Measurements from ENCODE around the gene MBNL1. TPM values are rescaled to one million over a fixed set of nuclear protein-coding genes. Genes with fewer than 3 reads are reported as not detected.
A peak's percentile ranks its signal among the peaks of the same experiment; 100 is the strongest.

Gene MBNL1
- total and polyA plus RNA-seq, 3 experiments from 2014 or later = 303 to 391 (median 386) TPM

- Mint-ChIP-seq H3K27ac (peak overlapping the region; percentile 66 to 89 (median 84)), H3K36me3 (peaks cover under 1 to 18% (median 4%) of the 10 kb centered on the region in 3 donors), H3K4me3 (peak overlapping the region; percentile 4 to 87 (median 65)), H3K4me1 (peaks cover 82 to 98% (median 95%) of the 10 kb centered on the region in 3 donors), H3K9me3 (no peaks in the 10 kb centered on the region), H3K27me3 (no peaks in the 10 kb centered on the region)
- POLR2A ChIA-PET = interaction anchor here (0.5 to 2.3 kb wide), 3 partner anchors 11 to 29 kb away, joined by 3 to 7 read pairs (median 4); no protein-coding TSS in a partner anchor
- Histone ChIP-seq H3K27ac (ENCODE audit: low read depth, low read length) (no peak overlapping the region), H3K4me1 (ENCODE audit: insufficient read depth, low read length) (peaks cover 79% of the 10 kb centered on the region), H3K4me3 (ENCODE audit: low read length) (no peak overlapping the region), H3K36me3 (ENCODE audit: insufficient read depth, low read length) (no peaks in the 10 kb centered on the region), H3K27me3 (ENCODE audit: insufficient read depth, low read length, poor library complexity, severe bottlenecking) (no peaks in the 10 kb centered on the region), H3K9me3 (ENCODE audit: low read length) (no peaks in the 10 kb centered on the region)
- no peak for DNase-seq
- CTCF ChIA-PET = interaction anchor here (0.6 to 1.6 kb wide), 4 partner anchors 9 to 154 kb away, joined by 3 read pairs; no protein-coding TSS in a partner anchor
These were observed 22.9 kb downstream of the MBNL1 start for GRCh38 chr3:152291649-152292066.

DNA sequence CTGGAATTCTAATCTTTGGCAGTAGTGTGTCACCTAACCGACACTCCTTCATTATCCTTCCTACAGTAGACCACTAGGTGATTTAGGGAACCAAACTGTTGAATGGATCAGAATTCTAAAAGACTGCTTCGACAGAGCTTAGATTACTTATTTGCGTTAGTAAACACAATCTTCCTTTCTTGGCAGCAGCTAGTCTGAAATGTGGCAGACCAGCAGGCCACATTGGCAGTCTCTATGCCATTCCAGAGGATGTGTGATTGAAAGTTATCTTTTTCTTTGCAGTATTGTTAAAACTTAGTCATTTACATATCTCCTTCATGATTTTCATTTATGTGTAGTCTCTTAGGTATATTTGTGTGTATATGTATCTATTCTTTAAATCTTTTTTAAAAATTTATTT, 23.6 kb downstream of the MBNL1 start:
- Mint-ChIP-seq H3K27me3 (no peaks in the 10 kb centered on the region), H3K36me3 (peaks cover 4 to 21% (median 6%) of the 10 kb centered on the region in 3 donors), H3K4me3 (peak overlapping the region in 5 of 7 donors; percentile 42 to 87 (median 65)), H3K27ac (peak overlapping the region in 6 of 8 donors; percentile 24 to 89 (median 79)), H3K4me1 (peaks cover 85 to 97% (median 93%) of the 10 kb centered on the region in 3 donors), H3K9me3 (no peaks in the 10 kb centered on the region)
- H3K9me3 ChIP-seq (ENCODE audit: low read length) = no peaks in the 10 kb centered on the region
- H3K4me1 ChIP-seq (ENCODE audit: insufficient read depth, low read length) = peaks cover 79% of the 10 kb centered on the region
- no peaks in the 10 kb centered on the region for H3K36me3 ChIP-seq (ENCODE audit: insufficient read depth, low read length)
- no peak overlapping the region for H3K4me3 ChIP-seq (ENCODE audit: low read length)
- no peak overlapping the region for H3K27ac ChIP-seq (ENCODE audit: low read depth, low read length)
- ChIA-PET CTCF (interaction anchor here (0.6 to 1.2 kb wide), 3 partner anchors 78 to 153 kb away, joined by 3 read pairs; no protein-coding TSS in a partner anchor), POLR2A (interaction anchor here (2.3 kb wide), 1 partner anchor 12 kb away, joined by 7 read pairs; no protein-coding TSS in a partner anchor)
- no peak for DNase-seq
- no peaks in the 10 kb centered on the region for H3K27me3 ChIP-seq (ENCODE audit: insufficient read depth, low read length, poor library complexity, severe bottlenecking)

DNA sequence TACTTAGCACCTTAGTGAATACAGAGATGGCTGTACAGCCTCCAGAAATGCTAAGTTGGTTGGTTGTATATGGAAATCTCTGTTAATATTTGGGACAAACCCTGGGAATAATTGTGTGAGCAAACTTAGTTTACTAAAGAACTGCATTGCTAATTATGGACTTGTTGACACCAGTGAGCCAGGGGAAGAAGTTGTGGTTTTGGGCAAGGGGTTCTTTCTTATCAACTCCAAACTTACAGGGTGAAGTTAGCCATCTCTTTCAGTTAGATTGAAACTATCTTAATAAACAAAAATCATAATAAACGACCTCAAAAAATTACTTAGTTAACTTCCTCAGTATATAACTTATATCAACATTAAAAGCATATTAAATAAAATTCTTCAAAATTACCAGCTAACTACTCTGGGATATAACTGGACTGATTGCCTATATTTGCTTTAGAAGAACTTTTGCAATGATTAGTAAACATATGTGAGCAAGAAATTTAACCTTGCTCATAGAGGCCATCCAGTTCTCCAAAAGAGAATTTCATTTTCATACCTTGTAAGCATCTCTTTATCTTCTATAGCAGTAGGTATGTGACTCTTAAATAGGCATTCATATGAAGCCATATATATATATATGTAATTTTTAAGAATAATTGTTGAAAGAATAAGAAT, 24.7 kb downstream of the MBNL1 start:
- H3K4me1 ChIP-seq (ENCODE audit: insufficient read depth, low read length) = peaks cover 79% of the 10 kb centered on the region
- H3K9me3 ChIP-seq (ENCODE audit: low read length) = no peaks in the 10 kb centered on the region
- H3K27me3 Mint-ChIP-seq = no peaks in the 10 kb centered on the region
- CTCF ChIA-PET = no interaction called here
- no peak for DNase-seq
- H3K27ac Mint-ChIP-seq = peak overlapping the region in 7 of 8 donors; percentile 11 to 76 (median 43)
- H3K27ac ChIP-seq (ENCODE audit: low read depth, low read length) = no peak overlapping the region
- peaks cover 85 to 94% (median 91%) of the 10 kb centered on the region in 3 donors for H3K4me1 Mint-ChIP-seq
- peaks cover 4 to 25% (median 6%) of the 10 kb centered on the region in 3 donors for H3K36me3 Mint-ChIP-seq
- H3K27me3 ChIP-seq (ENCODE audit: insufficient read depth, low read length, poor library complexity, severe bottlenecking) = no peaks in the 10 kb centered on the region
- POLR2A ChIA-PET = no interaction called here
- no peaks in the 10 kb centered on the region for H3K36me3 ChIP-seq (ENCODE audit: insufficient read depth, low read length)
- H3K4me3 Mint-ChIP-seq = peak overlapping the region in 6 of 7 donors; percentile 26 to 71 (median 47)
- no peaks in the 10 kb centered on the region for H3K9me3 Mint-ChIP-seq
- peak overlapping the region; percentile 40 for H3K4me3 ChIP-seq (ENCODE audit: low read length)

DNA sequence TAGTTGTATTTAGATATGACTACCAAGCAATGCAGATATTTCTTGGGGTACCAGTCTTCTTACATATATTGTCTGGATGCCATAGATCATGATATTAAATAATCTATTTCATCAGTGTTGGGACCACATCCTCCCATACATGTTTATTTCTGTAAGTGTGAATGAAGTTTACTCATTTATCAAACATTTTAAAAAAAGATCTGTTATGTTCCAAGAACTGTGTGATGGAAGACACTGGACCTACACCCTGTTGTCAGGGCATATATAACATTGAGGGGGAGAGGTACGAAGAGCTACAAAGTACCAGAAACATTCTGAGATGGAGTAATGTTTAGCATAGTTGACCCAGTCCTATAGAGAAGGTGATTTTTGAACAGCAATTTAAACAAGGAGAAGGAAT, 26.6 kb downstream of the MBNL1 start:
- peak overlapping the region; percentile 61 to 92 (median 81) for H3K27ac Mint-ChIP-seq
- peak overlapping the region; percentile 36 to 71 (median 68) for H3K4me3 Mint-ChIP-seq
- H3K4me1 ChIP-seq (ENCODE audit: insufficient read depth, low read length) = peaks cover 85% of the 10 kb centered on the region
- no peak overlapping the region for H3K4me3 ChIP-seq (ENCODE audit: low read length)
- H3K9me3 ChIP-seq (ENCODE audit: low read length) = no peaks in the 10 kb centered on the region
- H3K36me3 ChIP-seq (ENCODE audit: insufficient read depth, low read length) = peaks cover 15% of the 10 kb centered on the region
- DNase-seq = peak in 1 of 5 donors; percentile 33
- H3K27ac ChIP-seq (ENCODE audit: low read depth, low read length) = no peak overlapping the region
- peaks cover 86 to 94% (median 91%) of the 10 kb centered on the region in 3 donors for H3K4me1 Mint-ChIP-seq
- H3K27me3 ChIP-seq (ENCODE audit: insufficient read depth, low read length, poor library complexity, severe bottlenecking) = no peaks in the 10 kb centered on the region
- H3K36me3 Mint-ChIP-seq = peaks cover 11 to 43% (median 17%) of the 10 kb centered on the region in 3 donors
- no peaks in the 10 kb centered on the region for H3K27me3 Mint-ChIP-seq
- no peaks in the 10 kb centered on the region for H3K9me3 Mint-ChIP-seq
- ChIA-PET CTCF (interaction anchor here (0.8 kb wide), 1 partner anchor 28 kb away, joined by 3 read pairs; no protein-coding TSS in a partner anchor), POLR2A (no interaction called here)

- Histone ChIP-seq H3K27ac (ENCODE audit: low read depth, low read length) (no peak overlapping the region), H3K4me1 (ENCODE audit: insufficient read depth, low read length) (peaks cover 85% of the 10 kb centered on the region)
These were observed 27.1 kb downstream of the MBNL1 start for GRCh38 chr3:152295806-152296205.

GRCh38 chr3:152296382-152296781, 27.7 kb downstream of the MBNL1 start:
- Histone ChIP-seq H3K4me3 (ENCODE audit: low read length) (no peak overlapping the region), H3K4me1 (ENCODE audit: insufficient read depth, low read length) (peaks cover 88% of the 10 kb centered on the region), H3K27me3 (ENCODE audit: insufficient read depth, low read length, poor library complexity, severe bottlenecking) (no peaks in the 10 kb centered on the region), H3K27ac (ENCODE audit: low read depth, low read length) (no peak overlapping the region), H3K9me3 (ENCODE audit: low read length) (no peaks in the 10 kb centered on the region), H3K36me3 (ENCODE audit: insufficient read depth, low read length) (peaks cover 18% of the 10 kb centered on the region)
- no peaks in the 10 kb centered on the region for H3K27me3 Mint-ChIP-seq
- H3K4me1 Mint-ChIP-seq = peaks cover 87 to 94% (median 91%) of the 10 kb centered on the region in 3 donors
- ChIA-PET CTCF (interaction anchor here (1.4 kb wide), 1 partner anchor 11 kb away, joined by 4 read pairs; no protein-coding TSS in a partner anchor), POLR2A (no interaction called here)
- peak overlapping the region; percentile 61 to 92 (median 81) for H3K27ac Mint-ChIP-seq
- DNase-seq = no peak
- no peaks in the 10 kb centered on the region for H3K9me3 Mint-ChIP-seq
- H3K36me3 Mint-ChIP-seq = peaks cover 14 to 47% (median 22%) of the 10 kb centered on the region in 3 donors
- H3K4me3 Mint-ChIP-seq = peak overlapping the region; percentile 36 to 71 (median 68)

More at GRCh38 chr3:152295806-152296205, 27.1 kb downstream of the MBNL1 start:
- peaks cover 86 to 94% (median 91%) of the 10 kb centered on the region in 3 donors for H3K4me1 Mint-ChIP-seq
- no peaks in the 10 kb centered on the region for H3K27me3 Mint-ChIP-seq
- H3K4me3 Mint-ChIP-seq = peak overlapping the region; percentile 36 to 71 (median 68)
- H3K36me3 Mint-ChIP-seq = peaks cover 14 to 44% (median 19%) of the 10 kb centered on the region in 3 donors
- CTCF ChIA-PET = interaction anchor here (0.8 kb wide), 1 partner anchor 28 kb away, joined by 3 read pairs; no protein-coding TSS in a partner anchor
- no peak for DNase-seq
- Histone ChIP-seq H3K36me3 (ENCODE audit: insufficient read depth, low read length) (peaks cover 18% of the 10 kb centered on the region), H3K9me3 (ENCODE audit: low read length) (no peaks in the 10 kb centered on the region), H3K4me3 (ENCODE audit: low read length) (no peak overlapping the region), H3K27me3 (ENCODE audit: insufficient read depth, low read length, poor library complexity, severe bottlenecking) (no peaks in the 10 kb centered on the region)
- POLR2A ChIA-PET = no interaction called here
- no peaks in the 10 kb centered on the region for H3K9me3 Mint-ChIP-seq
- peak overlapping the region; percentile 61 to 92 (median 81) for H3K27ac Mint-ChIP-seq

GRCh38 chr3:152296971-152297370, 28.2 kb downstream of the MBNL1 start:
- ChIA-PET CTCF (interaction anchor here (1.1 to 1.4 kb wide), 2 partner anchors 12 kb away, joined by 3 to 4 read pairs; no protein-coding TSS in a partner anchor), POLR2A (no interaction called here)
- H3K4me1 Mint-ChIP-seq = peaks cover 87 to 94% (median 91%) of the 10 kb centered on the region in 3 donors
- Histone ChIP-seq H3K27ac (ENCODE audit: low read depth, low read length) (no peak overlapping the region), H3K4me3 (ENCODE audit: low read length) (no peak overlapping the region), H3K36me3 (ENCODE audit: insufficient read depth, low read length) (peaks cover 18% of the 10 kb centered on the region), H3K9me3 (ENCODE audit: low read length) (no peaks in the 10 kb centered on the region), H3K27me3 (ENCODE audit: insufficient read depth, low read length, poor library complexity, severe bottlenecking) (no peaks in the 10 kb centered on the region), H3K4me1 (ENCODE audit: insufficient read depth, low read length) (peaks cover 88% of the 10 kb centered on the region)
- H3K27ac Mint-ChIP-seq = peak overlapping the region; percentile 15 to 95 (median 78)
- H3K36me3 Mint-ChIP-seq = peaks cover 14 to 49% (median 23%) of the 10 kb centered on the region in 3 donors
- H3K4me3 Mint-ChIP-seq = peak overlapping the region; percentile 14 to 74 (median 68)
- no peaks in the 10 kb centered on the region for H3K9me3 Mint-ChIP-seq
- no peak for DNase-seq
- H3K27me3 Mint-ChIP-seq = no peaks in the 10 kb centered on the region

Data from CD8-positive, alpha-beta memory T cell (primary cell).